ENCODE measurements around the gene KRTAP9-1.
"Not testable (repeated sequence)": the region's sequence is repeated elsewhere in the genome, so short reads cannot be mapped to it uniquely, and the experiment has no call there.

The KRTAP9-1 gene

GRCh38 chr17:41178843-41179616, 10.7 kb upstream of the KRTAP9-1 start:
- no peak for DNase-seq (ENCODE audit: low spot score)

- DNase-seq (ENCODE audit: low spot score), result no peak
These were observed 5.2 kb upstream of the KRTAP9-1 start, which contains the start of gene KRTAP4-1 for GRCh38 chr17:41184480-41184961. Gene KRTAP4-1 (minus strand): TSS chr17:41184911. CDS start chr17:41184854, 57 bp downstream.

GRCh38 chr17:41185001-41185400, 4.7 kb upstream of the KRTAP9-1 start:
- no peak for DNase-seq (ENCODE audit: low spot score)

- no peak for DNase-seq (ENCODE audit: low spot score)
These were observed 2.8 kb upstream of the KRTAP9-1 start for GRCh38 chr17:41186872-41187271.

- no peak for DNase-seq (ENCODE audit: low spot score)
These were observed 641 bp downstream of the KRTAP9-1 start for GRCh38 chr17:41190328-41190727.

- no peak for DNase-seq (ENCODE audit: low spot score)
These were observed 6.4 kb downstream of the KRTAP9-1 start for GRCh38 chr17:41196068-41196467.

GRCh38 chr17:41199421-41200078, 9.9 kb downstream of the KRTAP9-1 start:
- DNase-seq (ENCODE audit: low spot score), result no peak

- peak; percentile 5 for DNase-seq (ENCODE audit: low spot score)
These were observed 22.3 kb downstream of the KRTAP9-1 start for GRCh38 chr17:41211845-41212466.

GRCh38 chr17:41212524-41213169, 23.0 kb downstream of the KRTAP9-1 start:
- DNase-seq (ENCODE audit: low spot score), result no peak

GRCh38 chr17:41215681-41216080, 26.0 kb downstream of the KRTAP9-1 start:
- DNase-seq (ENCODE audit: low spot score), result no peak

GRCh38 chr17:41223821-41224220, 34.1 kb downstream of the KRTAP9-1 start:
- no peak for DNase-seq (ENCODE audit: low spot score)

GRCh38 chr17:41226051-41226450, 36.4 kb downstream of the KRTAP9-1 start:
- DNase-seq (ENCODE audit: low spot score), result no peak

GRCh38 chr17:41226598-41227095, 37.0 kb downstream of the KRTAP9-1 start, which contains the start of gene KRTAP9-2:
Gene KRTAP9-2 (plus strand): TSS chr17:41226648. CDS start chr17:41226655, 7 bp downstream.
- not testable (repeated sequence) for DNase-seq (ENCODE audit: low spot score)

GRCh38 chr17:41230094-41230493, 40.4 kb downstream of the KRTAP9-1 start:
- DNase-seq (ENCODE audit: low spot score), result no peak

GRCh38 chr17:41231731-41232130, 42.0 kb downstream of the KRTAP9-1 start:
- no peak for DNase-seq (ENCODE audit: low spot score)

- not testable (repeated sequence) for DNase-seq (ENCODE audit: low spot score)
These were observed 42.9 kb downstream of the KRTAP9-1 start, which contains the start of gene KRTAP9-3 for GRCh38 chr17:41232399-41233105. Gene KRTAP9-3 (plus strand): TSS chr17:41232449. CDS start chr17:41232502, 53 bp downstream.

- not testable (repeated sequence) for DNase-seq (ENCODE audit: low spot score)
These were observed 47.4 kb downstream of the KRTAP9-1 start for GRCh38 chr17:41237116-41237515.

- not testable (repeated sequence) for DNase-seq (ENCODE audit: low spot score)
These were observed 48.3 kb downstream of the KRTAP9-1 start, which contains the start of gene KRTAP9-8 for GRCh38 chr17:41237949-41238437. Gene KRTAP9-8 (plus strand): TSS chr17:41237999. CDS start chr17:41238052, 53 bp downstream.
